H1 (cell line): Measurements from ENCODE around the gene DET1. TPM values are rescaled to one million over a fixed set of nuclear protein-coding genes. Genes with fewer than 3 reads are reported as not detected.

Experiments used
- CTCF ChIA-PET: fragments of 300-600 bp; sonication (Branson Sonifier 250); formaldehyde crosslinking; loops from one replicate; lab custom pipeline; 2021; ENCODE audit not compliant: partially characterized antibody; lab: Charles Lee
- POLR2A ChIA-PET: fragments of 300-600 bp; sonication (Branson Sonifier 250); formaldehyde crosslinking; loops from one replicate; lab custom pipeline; 2021; ENCODE audit warnings: inconsistent platforms; ENCODE audit not compliant: partially characterized antibody; lab: Charles Lee
- DNase-seq, 2 experiments: peaks; one replicate each; pipeline versions ENCODE4 v3.0.0 to v3.0.0-alpha.2; 2010 to 2022; ENCODE audit warnings: low spot score in 2 of 2, low read depth in 1 of 2, mixed read lengths in 1 of 2
- FAIRE-seq: peaks from 2 replicates; lab custom pipeline; 2011; peaks lifted over from hg19 to GRCh38; lab: Jason Lieb, UNC
- H2AFZ ChIP-seq: 2 replicates; pipeline ENCODE4 v1.8.1; 2012; ENCODE audit warnings: low read length, inconsistent platforms
- H2AK5ac ChIP-seq: 2 replicates; pipeline ENCODE4 v1.6.1; 2013; ENCODE audit warnings: low read depth, low read length
- H2BK120ac ChIP-seq: replicated peaks from 2 replicates; pipeline ENCODE3; 2013; ENCODE audit warnings: low read depth, low read length, inconsistent platforms
- H2BK12ac ChIP-seq: 2 replicates; pipeline ENCODE4 v1.6.1; 2013; ENCODE audit warnings: low read depth, low read length
- H2BK15ac ChIP-seq: 2 replicates; pipeline ENCODE4 v1.6.1; 2013; ENCODE audit warnings: low read length
- H2BK20ac ChIP-seq: 2 replicates; pipeline ENCODE4 v1.6.1; 2013; ENCODE audit warnings: low read length
- H2BK5ac ChIP-seq: 2 replicates; pipeline ENCODE4 v1.6.1; 2013; ENCODE audit warnings: low read depth, low read length
- H3K14ac ChIP-seq: 2 replicates; pipeline ENCODE4 v1.6.1; 2013; ENCODE audit warnings: inconsistent platforms; ENCODE audit not compliant: insufficient read length
- H3K18ac ChIP-seq: 2 replicates; pipeline ENCODE4 v1.6.1; 2013; ENCODE audit warnings: low read length; ENCODE audit errors: extremely low read depth
- H3K23ac ChIP-seq: 2 replicates; pipeline ENCODE4 v1.6.1; 2013; ENCODE audit warnings: inconsistent platforms; ENCODE audit not compliant: insufficient read length
- H3K23me2 ChIP-seq: 2 replicates; pipeline ENCODE4 v1.6.1; 2013; ENCODE audit warnings: low read depth, low read length
- H3K27ac ChIP-seq: 2 replicates; pipeline ENCODE4 v1.6.1; 2011; ENCODE audit warnings: low read depth, low read length, inconsistent platforms
- H3K27me3 ChIP-seq, 4 experiments: replicated peaks in 1 of 4; 1 replicate in 1 of 4; 2 replicates in 3 of 4; pipeline versions ENCODE4 v1.6.1 to v1.8.1; 2011 to 2013; ENCODE audit warnings: low read length in 3 of 4, mild to moderate bottlenecking in 3 of 4, inconsistent platforms in 2 of 4, mixed read lengths in 2 of 4, moderate library complexity in 1 of 4; ENCODE audit not compliant: control insufficient read depth in 3 of 4, insufficient read depth in 3 of 4; ENCODE audit errors: extremely low read depth in 1 of 4
- H3K36me3 ChIP-seq, 4 experiments: 2 replicates each; pipeline versions ENCODE4 v1.6.1 to v1.8.1; 2011 to 2013; ENCODE audit warnings: mild to moderate bottlenecking in 4 of 4, low read length in 3 of 4, moderate library complexity in 2 of 4, control low read depth in 1 of 4, inconsistent platforms in 1 of 4; ENCODE audit not compliant: insufficient read depth in 4 of 4, control insufficient read depth in 2 of 4
- H3K4ac ChIP-seq: replicated peaks from 2 replicates; pipeline ENCODE3; 2013; ENCODE audit warnings: low read length, low read depth, mixed read lengths, inconsistent platforms; ENCODE audit not compliant: insufficient read length
- H3K4me1 ChIP-seq, 4 experiments: replicated peaks in 1 of 4; 1 replicate in 1 of 4; 2 replicates in 3 of 4; pipeline versions ENCODE4 v1.6.1 to v1.8.1; 2011 to 2013; ENCODE audit warnings: low read length in 3 of 4, inconsistent platforms in 2 of 4, mixed read lengths in 1 of 4; ENCODE audit not compliant: insufficient read depth in 4 of 4, control insufficient read depth in 3 of 4
- H3K4me2 ChIP-seq, 2 experiments: 2 replicates each; pipeline versions ENCODE4 v1.6.1 to v1.8.1; 2011 to 2013; ENCODE audit warnings: low read depth in 2 of 2, low read length in 2 of 2, control low read depth in 1 of 2, inconsistent platforms in 1 of 2, mild to moderate bottlenecking in 1 of 2; ENCODE audit not compliant: insufficient read depth in 1 of 2
- H3K4me3 ChIP-seq, 4 experiments: fragments of 200-600, 300-600 bp in 1 of 4; sonication (generic), shearing (Covaris generic), sonication (Bioruptor Twin) in 1 of 4; 2 replicates each; pipeline versions ENCODE4 v1.5.1 to v1.8.1; 2011 to 2016; ENCODE audit warnings: low read length in 4 of 4, low read depth in 3 of 4, control low read depth in 2 of 4, inconsistent platforms in 2 of 4, mild to moderate bottlenecking in 2 of 4, mixed read lengths in 1 of 4, moderate library complexity in 1 of 4; ENCODE audit not compliant: insufficient read depth in 2 of 4; ENCODE audit errors: extremely low read depth in 1 of 4
- H3K56ac ChIP-seq: replicated peaks from 2 replicates; pipeline ENCODE3; 2013; ENCODE audit warnings: low read depth, mild to moderate bottlenecking, mixed read lengths, low read length, inconsistent platforms; ENCODE audit not compliant: insufficient read length
- H3K79me1 ChIP-seq: 2 replicates; pipeline ENCODE4 v1.6.1; 2013; ENCODE audit warnings: low read depth, low read length, control low read depth
- H3K79me2 ChIP-seq, 2 experiments: 2 replicates each; pipeline versions ENCODE4 v1.6.1 to v1.8.1; 2012 to 2013; ENCODE audit warnings: low read length in 2 of 2, mild to moderate bottlenecking in 2 of 2, inconsistent platforms in 1 of 2; ENCODE audit not compliant: insufficient read depth in 2 of 2, control insufficient read depth in 1 of 2
- H3K9ac ChIP-seq, 4 experiments: replicated peaks in 1 of 4; 1 replicate in 1 of 4; 2 replicates in 3 of 4; pipeline versions ENCODE4 v1.6.1 to v1.8.1; 2011 to 2013; ENCODE audit warnings: low read depth in 3 of 4, low read length in 3 of 4, control low read depth in 2 of 4, mild to moderate bottlenecking in 2 of 4, moderate library complexity in 2 of 4, inconsistent platforms in 1 of 4; ENCODE audit errors: extremely low read depth in 1 of 4
- H3K9me3 ChIP-seq, 2 experiments: 2 replicates each; pipeline versions ENCODE4 v1.6.1 to v1.8.1; 2012 to 2013; ENCODE audit warnings: mild to moderate bottlenecking in 2 of 2, moderate library complexity in 2 of 2, control low read depth in 1 of 2, inconsistent platforms in 1 of 2, low read depth in 1 of 2, low read length in 1 of 2, mixed read lengths in 1 of 2; ENCODE audit not compliant: insufficient read depth in 2 of 2
- H4K20me1 ChIP-seq, 2 experiments: replicated peaks in 1 of 2; 2 replicates each; pipeline versions ENCODE3 to v1.8.1; 2011 to 2013; ENCODE audit warnings: inconsistent platforms in 2 of 2, low read length in 2 of 2, mild to moderate bottlenecking in 1 of 2; ENCODE audit not compliant: insufficient read depth in 2 of 2, control insufficient read depth in 1 of 2
- H4K5ac ChIP-seq: 2 replicates; pipeline ENCODE4 v1.6.1; 2013; ENCODE audit warnings: low read length, low read depth, mixed read lengths, inconsistent platforms; ENCODE audit not compliant: insufficient read length
- H4K8ac ChIP-seq: 2 replicates; pipeline ENCODE4 v1.8.0; 2013; ENCODE audit warnings: mild to moderate bottlenecking, moderate library complexity, low read length, inconsistent platforms; ENCODE audit not compliant: insufficient read depth; ENCODE audit errors: extremely low read depth
- H4K91ac ChIP-seq: replicated peaks from 2 replicates; pipeline ENCODE3; 2013; ENCODE audit warnings: low read length, mixed read lengths, inconsistent platforms; ENCODE audit not compliant: insufficient read length
- ATF2 ChIP-seq: IDR thresholded peaks from 2 replicates; pipeline ENCODE4 v1.6.1; 2012; ENCODE audit warnings: low read length, inconsistent platforms
- GABPA ChIP-seq: IDR thresholded peaks from 2 replicates; pipeline ENCODE4 v1.6.1; 2011; ENCODE audit warnings: mild to moderate bottlenecking, low read length, moderate library complexity, borderline replicate concordance; ENCODE audit not compliant: insufficient read depth
- HDAC6 ChIP-seq: IDR thresholded peaks from one replicate; pipeline ENCODE4 v1.7.1; 2012; ENCODE audit warnings: low read depth, mild to moderate bottlenecking, inconsistent platforms, low read length, moderate library complexity
- NANOG ChIP-seq: IDR thresholded peaks from 2 replicates; pipeline ENCODE4 v1.6.1; 2011; ENCODE audit warnings: low read length, low read depth, mild to moderate bottlenecking, inconsistent platforms; ENCODE audit not compliant: insufficient read depth, poor library complexity, severe bottlenecking
- SRF ChIP-seq: IDR thresholded peaks from 2 replicates; pipeline ENCODE4 v1.6.1; 2011; ENCODE audit warnings: mild to moderate bottlenecking, low read depth, low read length, moderate library complexity
- TAF7 ChIP-seq: optimal IDR thresholded peaks from 2 replicates; pipeline ENCODE3; 2011; ENCODE audit warnings: low read depth, mild to moderate bottlenecking, inconsistent platforms, low read length, moderate library complexity, borderline replicate concordance
- WGBS, 2 experiments: shearing (Covaris generic) in 1 of 2; methylation state at CpG; one replicate each; pipeline versions ENCODE4 v1.1.6 to v1.1.7; 2013 to 2015; ENCODE audit warnings: low lambda C conversion rate in 2 of 2, mixed read lengths in 2 of 2, inconsistent platforms in 1 of 2, low coverage in 1 of 2, missing lambda C conversion rate in 1 of 2; ENCODE audit not compliant: insufficient replicate concordance in 2 of 2, insufficient coverage in 1 of 2, insufficient read length in 1 of 2; ENCODE audit errors: extremely low coverage in 1 of 2, missing lambda C conversion rate in 1 of 2; 5-methylcytosine and 5-hydroxymethylcytosine counted together
- long read RNA-seq, 2 experiments: library from RNA in 1 of 2; library from capped mRNA in 1 of 2; stranded (forward); transcript quantifications; one replicate each; pipeline ENCODE4 v2.0.0, GENCODE V29; 2021; ENCODE audit warnings: inconsistent platforms in 1 of 2
- polyA minus RNA-seq, 3 experiments: library from RNA; depleted of rRNA, polyadenylated mRNA; stranded (reverse); fragments of >200 nt; gene quantifications; 1 replicate in 2 of 3; 2 replicates in 1 of 3; pipeline ENCODE4 v1.2.3, GENCODE V29; 2011
- polyA plus RNA-seq, 7 experiments: library from polyadenylated mRNA; depleted of rRNA in 3 of 7; stranded (reverse) in 5 of 7; unstranded in 2 of 7; fragments of >200 nt in 5 of 7; fragments of 200-250 nt in 2 of 7; gene quantifications; 1 replicate in 5 of 7; 2 replicates in 1 of 7; 4 replicates in 1 of 7; pipeline versions ENCODE4 v1.2.1 to v1.2.3, GENCODE V29; 2011 to 2013; ENCODE audit warnings: missing spikeins in 2 of 7, mixed read lengths in 2 of 7
- total RNA-seq: library from RNA; stranded (reverse); fragmentation: NEBNext Ultra II Directional; extraction: Animal tissue kit (Norgen Biotek cat#: 25700); gene quantifications from 2 replicates; pipeline ENCODE4 v1.2.1, GENCODE V29; 2021

Gene DET1
- total RNA-seq (5.4 and 6.1 TPM in 2 replicates), polyA plus RNA-seq (2011; rRNA removed) (7.7 and 8.5 TPM in 2 replicates), polyA minus RNA-seq (2011; rRNA and poly(A)+ RNA removed) (15.5 and 16.5 TPM in 2 replicates)
- polyA plus RNA-seq (2011; cell fraction: cytosol; rRNA removed) = 8.6 TPM
- 12.2 TPM for polyA plus RNA-seq (2011; cell fraction: nucleus; rRNA removed)
- 5.2 to 7.4 TPM (median 6.1 TPM) in 4 replicates for polyA plus RNA-seq (2012, experiment 1 of 2)
- 3.0 TPM for polyA plus RNA-seq (2012, experiment 2 of 2)
- 4.3 TPM for polyA plus RNA-seq (2013, experiment 1 of 2)
- polyA plus RNA-seq (2013, experiment 2 of 2) = 3.5 TPM
- polyA minus RNA-seq (2011; cell fraction: cytosol; rRNA and poly(A)+ RNA removed) = 5.4 TPM
- polyA minus RNA-seq (2011; cell fraction: nucleus; rRNA and poly(A)+ RNA removed) = 16.3 TPM
- long read RNA-seq, experiment 1, partial matches to known transcripts = 2 of 2 reads
- long read RNA-seq, experiment 1, other reads (novel, unspliced or antisense) = 0 of 2 reads
- long read RNA-seq, experiment 2, partial matches to known transcripts = 1 of 7 reads
- long read RNA-seq, experiment 2, other reads (novel, unspliced or antisense) = 3 of 7 reads

- no peaks in the 10 kb centered on the region for H3K79me1 ChIP-seq
- no peak within 1 kb of the TSS for H2BK15ac ChIP-seq
- peak within 1 kb of the TSS; percentile 49 for H4K5ac ChIP-seq
- no peaks in the 10 kb centered on the region for H3K36me3 ChIP-seq
- no peak within 1 kb of the TSS for H3K23ac ChIP-seq
- peak within 1 kb of the TSS; percentile 65 to 68 for H3K4me2 ChIP-seq
- ChIA-PET POLR2A (no interaction called here), CTCF (interaction anchor here (1.3 kb wide), 1 partner anchor 58 kb away, joined by 5 read pairs; no protein-coding TSS in a partner anchor)
- no peak within 1 kb of the TSS for H2BK20ac ChIP-seq
- peak; percentile 36 for FAIRE-seq
- peaks cover 0 to 4% (median 0%) of the 10 kb centered on the region in 4 experiments; a peak in 2 of 7 replicates for H3K4me1 ChIP-seq
- H4K20me1 ChIP-seq = no peaks in the 10 kb centered on the region
- no peaks in the 10 kb centered on the region for H3K9me3 ChIP-seq
- no peak within 1 kb of the TSS for H4K91ac ChIP-seq
- H3K27me3 ChIP-seq = no peaks in the 10 kb centered on the region
- no peak within 1 kb of the TSS for H3K4ac ChIP-seq
- H2AFZ ChIP-seq = peak within 1 kb of the TSS; percentile 93
- H3K27ac ChIP-seq = peak within 1 kb of the TSS; percentile 75; the same call in 1 of the 2 replicates
- no peak within 1 kb of the TSS for H2BK120ac ChIP-seq
- H2BK5ac ChIP-seq = 0 out of 2 replicates have a peak within 1 kb of the TSS, but pooled peaks have one; percentile 14
- no peak within 1 kb of the TSS for H3K56ac ChIP-seq
- H2BK12ac ChIP-seq = no peak within 1 kb of the TSS
- H3K4me3 ChIP-seq = peak within 1 kb of the TSS; percentile 47 to 69 (median 56)
- H4K8ac ChIP-seq = no peak within 1 kb of the TSS
- H3K9ac ChIP-seq = peak within 1 kb of the TSS; percentile 42 to 51 (median 46); a peak in 5 of 7 replicates
- H3K18ac ChIP-seq = peak within 1 kb of the TSS; percentile 87; the same call in 1 of the 2 replicates
- H3K23me2 ChIP-seq = no peaks in the 10 kb centered on the region
- peak; percentile 89 to 91 for DNase-seq
- H3K79me2 ChIP-seq = no peaks in the 10 kb centered on the region; a peak in 1 of 4 replicates
- no peak within 1 kb of the TSS for H3K14ac ChIP-seq
- no peak within 1 kb of the TSS for H2AK5ac ChIP-seq
- WGBS, 2 experiments = 10% methylated on average over 16 of the region's 33 CpGs; no CpG with 5 or more reads in 1 of the 2 experiments
- TF ChIP-seq TAF7 = no peak
- 0 out of 2 replicates have a peak, but pooled peaks have one; percentile 22 for TF ChIP-seq ATF2
- TF ChIP-seq HDAC6 = no peak
- TF ChIP-seq NANOG = no peak
- TF ChIP-seq GABPA = peak; percentile 83; the same call in 1 of the 2 replicates
- TF ChIP-seq SRF = peak; percentile 32; the same call in 1 of the 2 replicates
Observed at GRCh38 chr15:88546248-88547129, at the start of gene DET1. Gene DET1 (minus strand): TSS chr15:88546681. CDS start chr15:88531705, 14,976 bp downstream.
